GM19395 (cell line): Measurements from ENCODE around the gene PRSS12.
"Not testable (repeated sequence)": the region's sequence is repeated elsewhere in the genome, so short reads cannot be mapped to it uniquely, and the experiment has no call there.

Experiments used
- ATAC-seq: cut with Tn5 transposase; IDR thresholded peaks from one replicate; pipeline ENCODE4 v1.9.1; 2021; ENCODE audit warnings: mild to moderate bottlenecking, moderate library complexity; ENCODE audit not compliant: unreplicated experiment

PRSS12 gene

DNA sequence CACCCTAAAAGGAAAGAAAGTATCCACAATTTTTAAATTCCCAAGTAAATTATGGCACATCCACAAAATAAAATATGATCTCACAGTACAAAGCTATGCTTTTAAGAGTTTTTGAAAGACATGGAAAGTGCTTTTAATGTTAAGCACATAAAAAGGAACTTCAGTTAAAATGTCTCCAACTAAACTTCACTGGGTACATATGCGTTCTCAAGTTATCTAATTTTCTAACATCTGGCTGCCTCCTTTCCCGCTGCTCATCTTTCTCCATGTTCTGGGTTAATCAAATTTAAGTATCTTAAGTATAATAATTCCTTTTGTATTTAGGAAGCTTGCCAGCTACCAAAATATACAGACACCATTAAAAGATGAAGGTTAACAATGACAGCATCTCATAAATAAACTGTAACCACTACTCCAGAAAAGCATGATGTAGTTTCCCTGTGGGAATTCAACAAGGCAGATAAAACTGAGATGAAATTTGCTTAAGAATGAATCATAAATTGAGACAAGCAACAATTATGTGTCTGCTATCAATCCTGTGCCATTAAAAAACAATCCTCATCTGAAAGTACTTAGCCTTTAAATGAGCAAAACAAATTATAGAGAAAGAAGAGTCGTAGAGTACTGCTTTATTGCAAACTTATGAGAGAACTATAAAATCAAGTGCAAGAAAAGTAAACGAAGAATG is 25.1 kb downstream of the PRSS12 start:
- no peak for ATAC-seq

DNA sequence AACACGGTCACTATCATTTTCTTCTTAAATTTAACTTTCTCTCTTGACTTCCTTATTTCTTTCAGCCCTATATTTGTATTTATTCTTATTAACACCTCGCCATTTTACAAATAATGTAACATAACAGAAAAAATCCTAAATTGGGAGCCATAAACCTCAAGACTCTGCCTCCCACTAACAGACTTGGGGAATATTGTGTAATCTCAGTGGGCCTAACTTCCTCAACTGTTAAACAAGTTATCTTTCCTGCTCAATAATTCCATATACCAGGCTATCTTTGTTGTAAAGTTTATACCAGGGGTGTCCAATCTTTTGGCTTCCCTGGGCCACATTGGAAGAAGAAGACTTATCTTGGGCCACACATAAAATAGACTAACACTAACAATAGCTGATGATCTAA is 26.2 kb downstream of the PRSS12 start:
- no peak for ATAC-seq

DNA sequence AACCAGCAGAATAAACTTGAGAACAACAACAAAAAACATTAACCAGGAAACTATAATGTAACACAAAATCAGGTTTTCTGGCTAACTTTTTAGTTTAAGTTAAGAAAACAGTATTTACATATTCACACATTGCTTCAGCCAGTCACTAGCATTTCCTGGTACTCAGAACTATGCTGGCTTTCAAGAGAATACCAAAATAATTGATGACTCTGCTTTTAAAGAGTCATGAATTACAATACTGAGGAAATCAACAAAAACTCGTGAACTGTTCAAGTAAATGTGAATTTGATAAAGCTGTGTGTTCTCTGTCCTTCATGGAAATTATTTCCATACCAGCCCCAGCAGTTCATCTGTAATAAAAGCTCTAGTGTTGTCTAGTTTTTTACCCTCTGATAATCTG is 27.4 kb downstream of the PRSS12 start:
- no peak for ATAC-seq

DNA sequence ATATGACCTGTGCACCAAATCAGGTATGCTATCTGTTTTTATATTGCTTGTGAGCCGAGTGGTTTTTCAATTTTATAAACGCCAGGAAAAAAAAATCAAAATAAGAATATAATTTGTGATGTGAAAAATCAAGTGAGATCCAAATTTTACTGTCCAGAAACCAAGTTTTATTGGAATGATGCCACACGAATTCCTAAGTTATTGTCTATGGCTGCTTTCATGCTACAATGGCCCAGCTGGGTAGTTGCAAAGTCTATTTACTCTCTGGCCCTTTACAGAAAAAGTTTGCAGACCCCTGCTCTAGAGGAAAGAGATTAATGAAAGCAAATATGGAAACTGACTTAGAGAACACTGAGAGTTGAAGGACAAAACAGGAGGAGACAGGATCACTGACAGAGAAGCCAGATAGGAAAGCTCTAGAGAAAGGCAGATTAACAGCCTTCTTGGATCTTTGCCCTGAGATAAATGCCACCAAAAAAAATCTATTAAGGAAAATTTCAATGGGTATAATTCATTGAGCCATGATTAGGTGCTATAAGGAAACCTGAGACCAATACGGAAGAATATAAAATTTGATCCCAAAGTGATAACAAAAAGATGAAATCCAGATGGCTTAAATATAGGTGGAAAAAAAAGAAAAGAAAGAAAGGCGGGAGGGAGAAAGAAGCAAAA is 29.8 kb downstream of the PRSS12 start:
- ATAC-seq = no peak

DNA sequence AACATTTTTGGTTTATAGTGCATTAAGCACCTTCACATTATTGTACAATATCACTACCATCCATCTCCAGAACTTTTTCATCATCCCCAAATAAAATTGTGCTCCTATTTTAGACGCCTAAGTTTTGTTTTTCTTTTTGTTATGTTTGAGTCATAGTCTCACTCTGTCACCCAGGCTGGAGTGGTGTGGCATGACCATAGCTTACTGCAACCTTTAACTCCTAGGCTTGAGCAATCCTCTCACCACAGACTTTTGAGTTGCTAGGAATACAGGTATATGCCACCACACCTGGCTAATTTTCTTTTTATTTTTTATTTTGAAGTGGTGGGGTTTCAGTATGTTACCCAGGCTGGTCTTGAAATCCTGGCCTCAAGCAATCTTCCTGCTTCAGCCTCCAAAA is 33.9 kb downstream of the PRSS12 start:
- ATAC-seq = no peak

GRCh38 chr4:118317691-118318090 is 35.1 kb downstream of the PRSS12 start:
- no peak for ATAC-seq

DNA sequence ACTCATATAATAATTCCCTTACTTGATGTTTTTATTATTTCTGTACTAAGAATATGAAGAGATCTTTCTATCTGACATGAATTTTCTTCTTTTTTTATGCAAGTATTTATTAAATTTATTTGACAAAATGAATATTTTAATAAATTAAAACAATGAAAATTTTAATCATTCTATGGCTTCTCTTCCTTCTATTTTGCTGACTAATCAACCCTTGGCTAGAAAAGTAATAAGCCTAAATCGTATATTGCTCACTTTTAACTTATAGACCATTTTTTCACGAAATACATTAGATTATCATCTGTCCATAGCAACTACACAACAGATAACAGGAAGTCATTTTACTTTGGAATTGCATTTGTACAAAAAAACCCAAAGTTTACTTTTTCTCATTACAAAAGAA is 38.6 kb downstream of the PRSS12 start:
- no peak for ATAC-seq

DNA sequence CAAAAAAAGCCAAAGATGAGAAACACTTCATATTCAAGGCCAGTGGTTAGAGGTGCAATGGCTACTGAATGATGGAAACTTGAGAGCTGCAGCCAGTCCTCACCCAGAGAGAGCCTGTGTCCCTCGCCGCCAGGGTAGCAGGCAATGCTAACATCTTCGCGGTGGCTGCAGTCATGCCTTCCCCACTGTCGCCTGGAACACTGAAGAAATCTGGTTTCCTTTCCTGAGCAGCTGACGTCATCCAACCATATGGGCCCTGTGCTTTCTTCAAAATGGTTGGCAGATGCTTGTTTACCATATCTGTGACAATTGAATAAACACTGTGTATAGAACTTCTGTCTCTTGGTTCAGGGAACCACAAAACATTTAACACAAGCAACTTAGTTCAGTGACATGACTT is 39.7 kb downstream of the PRSS12 start:
- no peak for ATAC-seq

DNA sequence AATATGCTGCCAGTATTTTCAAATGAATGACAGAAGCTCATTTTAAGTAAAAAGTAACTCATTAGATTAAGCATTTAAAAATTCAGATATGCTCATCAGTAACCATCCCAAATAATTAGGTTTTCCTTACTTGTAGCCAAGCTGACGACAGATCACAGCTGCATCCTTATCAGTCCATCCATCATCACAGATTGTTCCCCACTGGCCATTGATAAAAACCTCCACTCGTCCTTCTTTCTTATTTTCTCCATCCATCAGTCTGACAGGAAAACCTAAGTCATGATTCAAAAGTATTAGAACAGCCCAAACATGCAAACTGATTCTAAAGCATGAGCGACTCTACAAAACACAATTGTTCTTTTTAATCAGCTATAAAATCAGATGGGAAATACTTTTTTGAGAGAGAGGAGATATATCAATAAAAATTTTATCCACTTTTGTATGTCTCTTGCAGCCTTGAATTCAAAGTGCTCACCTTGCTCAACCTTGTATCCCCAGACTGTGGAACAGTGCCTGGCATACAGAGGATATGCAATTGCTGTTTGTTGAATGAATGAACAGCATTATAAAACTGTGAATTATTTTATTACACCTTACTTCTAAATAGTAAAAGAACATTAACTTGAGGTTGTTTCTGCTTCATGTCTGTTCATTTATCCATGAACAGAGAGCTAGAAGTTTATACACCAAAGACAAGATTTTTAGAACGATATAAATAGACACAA is 44.3 kb downstream of the PRSS12 start:
- no peak for ATAC-seq

DNA sequence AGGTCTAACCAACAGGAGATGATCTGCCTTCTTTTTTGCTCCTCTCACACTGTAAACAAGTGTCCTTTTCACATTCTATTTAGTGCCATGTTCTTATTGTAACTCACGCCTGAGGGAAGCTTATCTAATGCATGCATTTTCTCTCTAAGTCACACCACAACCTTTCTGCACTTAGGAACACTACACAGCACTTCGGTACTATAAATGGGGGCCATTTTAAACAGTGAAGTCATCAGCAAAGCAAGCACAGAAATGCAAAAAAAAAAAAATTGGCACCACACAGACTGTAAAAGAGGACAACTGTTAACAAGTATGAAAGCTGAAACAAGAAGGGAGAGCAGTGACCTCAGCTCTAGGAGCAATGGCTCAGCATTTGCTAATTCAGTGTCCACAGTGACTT is 45.2 kb downstream of the PRSS12 start:
- ATAC-seq = no peak

DNA sequence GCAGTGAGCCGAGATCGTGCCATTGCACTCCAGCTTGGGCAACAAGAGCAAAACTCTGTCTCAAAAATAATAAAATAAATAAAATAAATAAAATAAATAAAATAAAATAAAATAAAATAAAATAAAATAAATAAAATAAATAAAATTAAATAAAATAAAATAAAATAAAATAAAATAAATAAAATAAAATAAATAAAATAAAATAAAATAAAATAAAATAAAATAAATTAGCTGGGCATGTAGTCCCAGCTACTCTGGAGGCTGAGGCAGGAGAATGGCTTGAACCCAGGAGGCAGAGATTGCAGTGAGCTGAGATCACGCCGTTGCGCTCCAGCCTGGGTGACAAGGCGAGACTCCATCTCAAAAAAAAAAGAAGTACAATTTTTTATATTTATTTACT is 53.2 kb downstream of the PRSS12 start:
- ATAC-seq = not testable (repeated sequence)

DNA sequence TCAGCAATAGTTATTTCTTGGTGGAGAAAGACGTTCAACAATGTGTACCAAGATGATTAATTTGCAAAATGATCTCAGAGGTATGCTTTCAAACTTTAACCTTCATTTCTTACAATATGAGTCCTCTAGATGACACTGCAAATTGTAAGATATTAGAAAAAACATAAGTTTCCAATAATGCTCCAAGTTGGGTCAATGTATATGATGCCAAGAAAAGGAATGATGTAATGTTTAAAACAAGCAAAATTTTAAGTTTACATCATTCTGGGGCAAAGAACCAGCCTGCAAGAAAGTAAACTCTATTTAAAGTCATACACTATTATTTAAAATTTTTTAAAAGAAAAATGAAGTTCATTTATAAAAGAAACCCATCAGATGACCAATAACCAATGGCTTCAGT is 56.1 kb downstream of the PRSS12 start:
- no peak for ATAC-seq

GRCh38 chr4:118290951-118291350 is 61.9 kb downstream of the PRSS12 start:
- no peak for ATAC-seq

GRCh38 chr4:118289794-118290193 is 63.0 kb downstream of the PRSS12 start:
- no peak for ATAC-seq

DNA sequence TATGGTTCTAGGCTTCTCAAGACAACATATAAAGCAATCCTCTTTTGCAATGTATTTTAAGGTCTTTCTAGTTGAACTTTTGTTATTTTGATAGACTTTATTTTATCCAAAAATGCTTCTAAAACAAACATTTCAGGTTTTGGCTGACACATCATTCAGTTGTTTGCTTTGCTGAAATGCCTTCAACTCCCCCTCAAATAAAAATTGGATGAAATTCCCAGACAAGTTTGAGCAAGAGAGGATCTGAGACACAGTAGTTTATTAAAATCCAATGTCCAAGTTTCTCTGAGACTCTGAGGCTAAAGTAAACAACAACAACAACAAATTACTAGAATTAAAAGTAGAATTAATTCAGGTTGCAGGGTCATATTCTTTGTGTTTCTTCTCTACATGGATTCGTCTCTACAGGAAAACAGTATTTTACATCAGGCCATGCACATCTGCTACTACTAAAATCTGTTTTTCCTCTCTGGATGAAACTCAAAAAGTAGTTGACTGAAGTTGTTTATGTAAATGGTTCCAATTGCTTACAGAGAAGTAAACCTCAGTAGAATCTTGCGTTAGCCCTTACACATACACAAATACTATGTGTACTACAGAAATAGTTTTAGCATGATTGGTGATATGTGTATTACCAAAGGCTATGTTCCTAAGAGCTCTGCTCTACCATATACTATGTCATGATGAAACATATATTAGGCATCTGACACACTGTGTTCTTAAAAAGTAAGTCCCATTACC is 64.9 kb downstream of the PRSS12 start:
- ATAC-seq = no peak

GRCh38 chr4:118286685-118287084 is 66.1 kb downstream of the PRSS12 start:
- no peak for ATAC-seq

GRCh38 chr4:118285931-118286330 is 66.9 kb downstream of the PRSS12 start:
- ATAC-seq = no peak

- peak; percentile 67 for ATAC-seq
These were observed 68.6 kb downstream of the PRSS12 start for GRCh38 chr4:118284169-118284568.

- ATAC-seq = no peak
These were observed 70.1 kb downstream of the PRSS12 start for GRCh38 chr4:118282692-118283091.

DNA sequence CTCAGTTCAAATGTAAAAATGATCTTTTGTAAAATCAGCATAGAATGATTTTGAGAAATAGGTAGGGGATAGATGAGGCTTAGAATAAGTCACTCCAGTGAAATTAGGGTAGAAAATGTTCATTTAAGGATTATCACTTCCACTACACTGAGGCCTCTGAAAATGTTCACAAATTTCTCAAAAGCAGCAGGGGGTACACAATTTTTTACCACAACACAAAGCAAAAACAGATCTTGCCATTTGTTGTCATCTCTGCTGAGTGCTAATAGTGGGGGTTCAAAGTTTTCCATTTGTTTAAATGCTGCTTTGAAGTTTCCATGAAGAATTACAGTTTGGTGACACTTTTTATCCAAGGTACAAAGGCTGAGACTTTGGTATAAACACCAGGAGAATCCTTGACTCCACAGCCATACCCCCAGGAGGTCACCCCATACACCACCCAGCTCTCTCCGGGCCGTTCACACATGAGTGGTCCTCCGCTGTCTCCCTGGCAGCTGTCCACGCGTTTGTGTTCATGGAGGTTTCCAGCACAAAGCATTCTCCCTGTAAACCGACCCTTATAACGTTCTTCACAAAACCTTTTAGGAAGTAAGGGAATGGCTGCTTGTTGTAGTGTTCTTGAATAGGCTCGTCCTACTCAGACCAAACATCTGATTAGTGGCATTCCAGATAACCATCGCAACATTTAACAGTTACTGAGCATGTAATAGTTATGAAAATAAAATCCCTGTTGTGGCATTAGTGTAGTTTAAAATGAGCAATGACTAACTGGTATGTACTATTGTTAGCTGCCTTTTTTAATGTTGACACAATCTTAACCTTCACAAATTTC is 71.0 kb downstream of the PRSS12 start:
- no peak for ATAC-seq
